Activated naive CD4-positive, alpha-beta T cell treated with anti-CD3 and anti-CD28 coated beads for 36 hours (primary cell): Measurements from ENCODE around the gene ZSCAN30. TPM values are rescaled to one million over a fixed set of nuclear protein-coding genes. Genes with fewer than 3 reads are reported as not detected.
A peak's percentile ranks its signal among the peaks of the same experiment; 100 is the strongest.

Source experiments
- CTCF ChIA-PET: fragments of 350-600 bp; sonication (Branson Sonifier 250); formaldehyde crosslinking; loops from one replicate; lab custom pipeline; 2021; ENCODE audit warnings: antibody characterized with exemption; lab: Charles Lee
- DNase-seq: peaks from one replicate; pipeline ENCODE4 v3.0.0-alpha.2; 2020
- H3K27ac Mint-ChIP-seq: one replicate; pipeline ENCODE4 v1.8.0; 2021; ENCODE audit warnings: mild to moderate bottlenecking, mixed read lengths
- H3K27me3 Mint-ChIP-seq: one replicate; pipeline ENCODE4 v1.8.0; 2021; ENCODE audit warnings: low read depth, mixed read lengths
- H3K36me3 Mint-ChIP-seq: one replicate; pipeline ENCODE4 v1.8.0; 2021; ENCODE audit warnings: low read depth, mixed read lengths
- H3K4me1 Mint-ChIP-seq: one replicate; pipeline ENCODE4 v1.8.0; 2021; ENCODE audit warnings: low read depth, mixed read lengths
- H3K4me3 Mint-ChIP-seq: one replicate; pipeline ENCODE4 v1.8.0; 2021; ENCODE audit warnings: mild to moderate bottlenecking, moderate library complexity, mixed read lengths
- H3K9me3 Mint-ChIP-seq: one replicate; pipeline ENCODE4 v1.8.0; 2021; ENCODE audit warnings: mixed read lengths
- intact Hi-C: fragments of 100-400 bp; cut with micrococcal nuclease; formaldehyde crosslinking; loops from one replicate; pipeline ENCODE4 v1.15.1; 2023
- total RNA-seq, 2 experiments: library from RNA; stranded (reverse); gene quantifications; one replicate each; pipeline ENCODE4 v1.2.3, GENCODE V29; 2021

Gene ZSCAN30
- total RNA-seq, result 10 to 100 TPM; 12.0 to 14.3 TPM

- H3K27ac Mint-ChIP-seq, result peak within 1 kb of the TSS; percentile 97
- peaks cover 2% of the 10 kb centered on the region for H3K27me3 Mint-ChIP-seq
- intact Hi-C loops, result loop anchor here (1.0 to 5.0 kb wide), 12 partner anchors 23 to 682 kb away; partner anchors contain the start of genes GALNT1, INO80C, RMP24 and ZNF24
- peaks cover 48% of the 10 kb centered on the region for H3K4me1 Mint-ChIP-seq
- DNase-seq, result peak; percentile 96
- H3K36me3 Mint-ChIP-seq, result peaks cover 45% of the 10 kb centered on the region
- H3K4me3 Mint-ChIP-seq, result peak within 1 kb of the TSS; percentile 96
- CTCF ChIA-PET, result interaction anchor here (0.9 kb wide), 1 partner anchor 32 kb away, joined by 3 read pairs; no protein-coding TSS in a partner anchor
- H3K9me3 Mint-ChIP-seq, result peaks cover 9% of the 10 kb centered on the region
Observed at GRCh38 chr18:35290094-35290735, at the start of gene ZSCAN30. Gene ZSCAN30 (minus strand): TSS chr18:35290229. CDS start chr18:35264352, 25,877 bp downstream.

- H3K4me1 Mint-ChIP-seq, result peaks cover 49% of the 10 kb centered on the region
Observed at GRCh38 chr18:35337286-35337685, 47.3 kb upstream of the ZSCAN30 start.

GRCh38 chr18:35335866-35336265, 45.8 kb upstream of the ZSCAN30 start:
- H3K36me3 Mint-ChIP-seq, result peaks cover 66% of the 10 kb centered on the region
- DNase-seq, result no peak
- CTCF ChIA-PET, result interaction anchor here (1.8 kb wide), 1 partner anchor 19 kb away, joined by 7 read pairs; no protein-coding TSS in a partner anchor
- peaks cover 42% of the 10 kb centered on the region for H3K4me1 Mint-ChIP-seq
- no peaks in the 10 kb centered on the region for H3K27me3 Mint-ChIP-seq
- no peak overlapping the region for H3K4me3 Mint-ChIP-seq
- H3K27ac Mint-ChIP-seq, result no peak overlapping the region
- intact Hi-C loops, result no loop called here
- H3K9me3 Mint-ChIP-seq, result no peaks in the 10 kb centered on the region

More at GRCh38 chr18:35337286-35337685, 47.3 kb upstream of the ZSCAN30 start:
- Mint-ChIP-seq H3K36me3 (peaks cover 65% of the 10 kb centered on the region), H3K9me3 (no peaks in the 10 kb centered on the region), H3K27me3 (no peaks in the 10 kb centered on the region), H3K4me3 (no peak overlapping the region), H3K27ac (no peak overlapping the region)
- CTCF ChIA-PET, result interaction anchor here (0.5 kb wide), 1 partner anchor 331 kb away, joined by 4 read pairs; no protein-coding TSS in a partner anchor
- intact Hi-C loops, result no loop called here
- DNase-seq, result no peak

- Mint-ChIP-seq H3K36me3 (peaks cover 63% of the 10 kb centered on the region), H3K27me3 (no peaks in the 10 kb centered on the region), H3K9me3 (no peaks in the 10 kb centered on the region), H3K4me3 (no peak overlapping the region), H3K4me1 (peaks cover 32% of the 10 kb centered on the region), H3K27ac (no peak overlapping the region)
- CTCF ChIA-PET, result interaction anchor here (1.0 to 1.8 kb wide), 2 partner anchors 20 to 34 kb away, joined by 3 to 7 read pairs; no protein-coding TSS in a partner anchor
- intact Hi-C loops, result no loop called here
- DNase-seq, result no peak
Observed at GRCh38 chr18:35334821-35335220, 44.8 kb upstream of the ZSCAN30 start.

- intact Hi-C loops, result no loop called here
- H3K4me3 Mint-ChIP-seq, result no peak overlapping the region
- H3K36me3 Mint-ChIP-seq, result peaks cover 57% of the 10 kb centered on the region
- H3K9me3 Mint-ChIP-seq, result no peaks in the 10 kb centered on the region
- CTCF ChIA-PET, result interaction anchor here (1.0 to 1.8 kb wide), 2 partner anchors 21 to 33 kb away, joined by 3 to 7 read pairs; no protein-coding TSS in a partner anchor
- peaks cover 26% of the 10 kb centered on the region for H3K4me1 Mint-ChIP-seq
- DNase-seq, result no peak
- H3K27me3 Mint-ChIP-seq, result no peaks in the 10 kb centered on the region
- H3K27ac Mint-ChIP-seq, result no peak overlapping the region
Observed at GRCh38 chr18:35334212-35334611, 44.2 kb upstream of the ZSCAN30 start.

- no peak overlapping the region for H3K4me3 Mint-ChIP-seq
- no peaks in the 10 kb centered on the region for H3K27me3 Mint-ChIP-seq
- H3K36me3 Mint-ChIP-seq, result peaks cover 37% of the 10 kb centered on the region
- peaks cover 9% of the 10 kb centered on the region for H3K4me1 Mint-ChIP-seq
- DNase-seq, result no peak
- CTCF ChIA-PET, result interaction anchor here (0.6 kb wide), 1 partner anchor 798 kb away, joined by 3 read pairs; no protein-coding TSS in a partner anchor
- peaks cover 3% of the 10 kb centered on the region for H3K9me3 Mint-ChIP-seq
- intact Hi-C loops, result no loop called here
- H3K27ac Mint-ChIP-seq, result no peak overlapping the region
Observed at GRCh38 chr18:35331367-35332087, 41.5 kb upstream of the ZSCAN30 start.

GRCh38 chr18:35328868-35329267, 38.8 kb upstream of the ZSCAN30 start:
- Mint-ChIP-seq H3K9me3 (peaks cover 3% of the 10 kb centered on the region), H3K4me1 (peaks cover 3% of the 10 kb centered on the region), H3K27ac (no peak overlapping the region)

GRCh38 chr18:35326695-35327387, 36.8 kb upstream of the ZSCAN30 start:
- no peak for DNase-seq
- H3K4me1 Mint-ChIP-seq, result peaks cover 3% of the 10 kb centered on the region
- H3K9me3 Mint-ChIP-seq, result peaks cover 3% of the 10 kb centered on the region
- no peak overlapping the region for H3K4me3 Mint-ChIP-seq
- peaks cover 2% of the 10 kb centered on the region for H3K36me3 Mint-ChIP-seq
- no peaks in the 10 kb centered on the region for H3K27me3 Mint-ChIP-seq
- intact Hi-C loops, result no loop called here
- peak overlapping the region; percentile 30 for H3K27ac Mint-ChIP-seq
- CTCF ChIA-PET, result no interaction called here

More at GRCh38 chr18:35328868-35329267, 38.8 kb upstream of the ZSCAN30 start:
- DNase-seq, result no peak
- intact Hi-C loops, result no loop called here
- CTCF ChIA-PET, result no interaction called here
- Mint-ChIP-seq H3K36me3 (peaks cover 18% of the 10 kb centered on the region), H3K27me3 (no peaks in the 10 kb centered on the region), H3K4me3 (no peak overlapping the region)

- peaks cover 2% of the 10 kb centered on the region for H3K36me3 Mint-ChIP-seq
- DNase-seq, result no peak
- H3K4me3 Mint-ChIP-seq, result no peak overlapping the region
- intact Hi-C loops, result no loop called here
- H3K9me3 Mint-ChIP-seq, result peaks cover 3% of the 10 kb centered on the region
- peaks cover 3% of the 10 kb centered on the region for H3K4me1 Mint-ChIP-seq
- H3K27ac Mint-ChIP-seq, result no peak overlapping the region
- CTCF ChIA-PET, result no interaction called here
- no peaks in the 10 kb centered on the region for H3K27me3 Mint-ChIP-seq
Observed at GRCh38 chr18:35324926-35325655, 35.1 kb upstream of the ZSCAN30 start.

GRCh38 chr18:35322486-35323458, 32.7 kb upstream of the ZSCAN30 start:
- intact Hi-C loops, result no loop called here
- peaks cover 2% of the 10 kb centered on the region for H3K36me3 Mint-ChIP-seq
- H3K27ac Mint-ChIP-seq, result no peak overlapping the region
- no peaks in the 10 kb centered on the region for H3K27me3 Mint-ChIP-seq
- H3K4me1 Mint-ChIP-seq, result peaks cover 3% of the 10 kb centered on the region
- H3K9me3 Mint-ChIP-seq, result no peaks in the 10 kb centered on the region
- no peak for DNase-seq
- H3K4me3 Mint-ChIP-seq, result no peak overlapping the region
- CTCF ChIA-PET, result interaction anchor here (0.7 to 1.1 kb wide), 2 partner anchors 33 to 1237 kb away, joined by 3 read pairs; partner anchors contain the start of gene ZSCAN30
